PC-9 (cell line): Measurements from ENCODE around the gene OSBPL6.

Source experiments
- EZH2 ChIP-seq: fragments of 200-600 bp; sonication (generic); IDR thresholded peaks from 2 replicates; pipeline ENCODE4 v1.8.0; 2017; ENCODE audit warnings: antibody characterized with exemption, low read depth
- TF ChIP-seq, protein P1 (sequence below): fragments of 200-600 bp; sonication (generic); conservative IDR thresholded peaks from 2 replicates; pipeline ENCODE4 v1.6.1; 2017; ENCODE audit warnings: mixed run types, antibody characterized with exemption, mild to moderate bottlenecking, moderate library complexity

DNA sequence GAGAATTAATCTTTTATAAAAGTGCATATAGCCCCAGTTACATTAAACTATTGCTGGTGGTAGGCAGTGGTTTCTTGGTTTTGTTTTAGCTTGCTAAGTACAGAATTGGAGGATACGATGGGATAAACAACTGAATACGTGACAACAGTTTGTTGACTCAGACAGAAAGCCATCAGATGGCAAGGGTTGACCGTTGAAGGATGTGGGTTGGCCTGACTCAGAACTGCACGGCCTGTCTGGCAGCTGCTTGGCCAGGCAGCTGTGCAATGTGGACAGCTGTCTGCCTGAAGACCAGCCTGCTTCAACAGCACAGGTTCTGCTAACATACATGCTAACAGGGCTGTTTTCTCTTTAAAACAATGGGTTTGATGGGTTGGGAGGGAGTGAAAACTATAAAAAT lies 210.1 kb downstream of the OSBPL6 start:
- TF ChIP-seq EZH2: no peak
- TF ChIP-seq, protein P1, sequence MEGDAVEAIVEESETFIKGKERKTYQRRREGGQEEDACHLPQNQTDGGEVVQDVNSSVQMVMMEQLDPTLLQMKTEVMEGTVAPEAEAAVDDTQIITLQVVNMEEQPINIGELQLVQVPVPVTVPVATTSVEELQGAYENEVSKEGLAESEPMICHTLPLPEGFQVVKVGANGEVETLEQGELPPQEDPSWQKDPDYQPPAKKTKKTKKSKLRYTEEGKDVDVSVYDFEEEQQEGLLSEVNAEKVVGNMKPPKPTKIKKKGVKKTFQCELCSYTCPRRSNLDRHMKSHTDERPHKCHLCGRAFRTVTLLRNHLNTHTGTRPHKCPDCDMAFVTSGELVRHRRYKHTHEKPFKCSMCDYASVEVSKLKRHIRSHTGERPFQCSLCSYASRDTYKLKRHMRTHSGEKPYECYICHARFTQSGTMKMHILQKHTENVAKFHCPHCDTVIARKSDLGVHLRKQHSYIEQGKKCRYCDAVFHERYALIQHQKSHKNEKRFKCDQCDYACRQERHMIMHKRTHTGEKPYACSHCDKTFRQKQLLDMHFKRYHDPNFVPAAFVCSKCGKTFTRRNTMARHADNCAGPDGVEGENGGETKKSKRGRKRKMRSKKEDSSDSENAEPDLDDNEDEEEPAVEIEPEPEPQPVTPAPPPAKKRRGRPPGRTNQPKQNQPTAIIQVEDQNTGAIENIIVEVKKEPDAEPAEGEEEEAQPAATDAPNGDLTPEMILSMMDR: no peak
